HG02623 (cell line): ENCODE measurements around the gene NFE2L2.
"Not testable (repeated sequence)": the region's sequence is repeated elsewhere in the genome, so short reads cannot be mapped to it uniquely, and the experiment has no call there.

Source experiments
- ATAC-seq: cut with Tn5 transposase; IDR thresholded peaks from one replicate; pipeline ENCODE4 v1.9.1; 2021; ENCODE audit warnings: moderate library complexity; ENCODE audit not compliant: unreplicated experiment

NFE2L2 gene

DNA sequence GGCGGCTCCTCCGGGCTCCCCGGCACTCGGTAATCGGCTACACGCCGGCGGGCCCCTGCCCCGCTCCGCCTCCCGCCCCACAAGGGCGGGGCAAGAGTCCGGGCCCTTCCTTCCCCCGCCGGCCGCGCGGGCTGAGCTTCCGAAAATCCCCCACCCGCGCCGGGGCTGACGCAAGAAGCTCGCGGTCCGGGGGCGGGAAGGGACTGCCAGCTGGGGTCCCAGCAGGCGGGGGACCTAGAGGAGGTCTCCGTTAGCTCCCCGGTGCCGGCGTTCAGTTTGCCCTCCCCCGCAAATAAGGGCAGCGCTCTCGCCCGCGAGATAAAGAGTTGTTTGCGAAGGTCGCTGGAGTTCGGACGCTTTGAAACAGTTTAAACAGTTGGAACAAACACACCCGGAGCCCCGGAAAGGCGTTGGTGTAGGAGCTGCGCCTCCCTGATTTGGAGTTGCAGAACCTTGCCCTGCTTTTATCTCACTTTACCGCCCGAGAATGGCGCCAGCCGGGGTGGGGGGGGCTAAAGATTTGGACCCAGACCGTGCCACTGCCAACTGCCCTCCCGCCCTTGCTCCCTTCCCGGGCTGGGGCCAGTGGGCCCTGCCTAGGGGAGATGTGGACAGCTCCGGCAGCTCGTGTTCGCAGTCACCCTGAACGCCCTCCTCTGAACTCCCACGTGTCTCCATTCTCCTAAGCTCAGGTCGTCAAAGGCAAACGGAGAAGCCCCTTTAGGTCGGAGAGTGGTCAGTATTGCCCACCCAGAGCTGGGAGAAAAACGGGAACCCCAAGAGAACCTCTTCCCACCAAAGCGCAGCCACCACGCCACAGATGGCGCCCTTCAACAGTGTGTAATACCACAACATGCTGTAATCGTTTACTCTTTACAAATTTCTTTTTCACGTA is at the start of gene NFE2L2:
Gene NFE2L2, minus strand, starts transcription at position 35 of the 895 bp plus-strand sequence. CDS start 151 bp downstream, outside the sequence.
- peak; percentile 59 for ATAC-seq

- ATAC-seq, result no peak
These were observed 49.7 kb upstream of the NFE2L2 start for GRCh38 chr2:177314194-177314593.

DNA sequence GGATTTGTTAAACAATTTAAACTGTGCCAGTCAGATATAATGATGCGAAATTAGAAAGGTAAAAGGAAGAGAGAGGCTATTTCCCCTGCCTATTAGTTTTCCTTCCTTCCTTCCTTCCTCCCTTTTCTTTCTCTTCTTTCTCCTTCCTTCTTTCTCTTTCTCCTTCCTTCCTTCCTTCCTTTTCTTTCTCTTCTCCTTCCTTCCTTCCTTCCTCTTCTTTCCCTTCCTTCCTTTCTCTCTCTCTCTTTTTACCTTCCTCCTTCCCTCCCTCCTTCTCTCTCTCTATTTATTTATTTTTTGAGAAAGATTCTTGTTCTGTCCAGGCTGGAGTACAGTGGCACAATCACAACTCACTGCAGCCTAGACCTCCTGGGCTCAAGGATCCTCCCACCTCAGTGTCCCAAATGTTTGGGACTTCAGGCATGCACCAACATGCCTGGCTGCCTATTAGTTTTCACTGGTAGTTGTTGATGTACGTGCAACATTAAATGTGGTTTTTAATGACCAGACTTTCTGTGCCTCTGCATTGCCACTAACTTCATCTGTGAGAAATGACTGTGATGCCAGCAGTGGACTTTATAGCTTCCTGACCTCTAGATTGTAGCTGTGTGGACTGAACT is 48.7 kb upstream of the NFE2L2 start:
- ATAC-seq, result no peak

- ATAC-seq, result no peak
These were observed 48.0 kb upstream of the NFE2L2 start for GRCh38 chr2:177312562-177312961.

DNA sequence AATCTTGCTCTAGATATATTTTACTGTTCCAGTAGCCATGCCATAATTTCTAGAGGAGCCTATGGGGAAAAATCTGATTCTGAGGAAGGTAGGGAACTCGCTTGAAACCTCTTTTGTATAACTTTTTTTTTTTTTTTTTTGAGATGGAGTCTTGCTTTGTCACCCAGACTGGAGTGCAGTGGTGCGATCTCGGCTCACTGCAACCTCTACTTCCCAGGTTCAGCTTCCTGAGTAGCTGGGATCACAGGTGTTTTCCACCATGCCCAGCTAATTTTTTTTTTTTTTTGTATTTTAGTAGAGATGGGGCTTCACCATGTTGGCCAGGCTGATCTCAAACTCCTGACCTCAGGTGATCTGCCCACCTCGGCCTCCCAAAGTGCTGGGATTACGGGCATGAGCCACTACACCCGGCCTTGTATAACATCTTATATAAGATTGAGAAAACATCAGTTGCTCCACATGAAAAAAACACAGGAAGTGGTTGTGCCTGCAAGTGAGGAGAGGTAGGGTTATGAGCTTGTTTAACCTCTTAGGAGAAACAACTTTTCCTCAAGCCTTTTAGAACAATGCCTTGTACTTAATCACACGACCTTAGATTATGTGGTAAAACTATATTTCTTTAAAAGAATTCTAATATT is 45.3 kb upstream of the NFE2L2 start:
- not testable (repeated sequence) for ATAC-seq

DNA sequence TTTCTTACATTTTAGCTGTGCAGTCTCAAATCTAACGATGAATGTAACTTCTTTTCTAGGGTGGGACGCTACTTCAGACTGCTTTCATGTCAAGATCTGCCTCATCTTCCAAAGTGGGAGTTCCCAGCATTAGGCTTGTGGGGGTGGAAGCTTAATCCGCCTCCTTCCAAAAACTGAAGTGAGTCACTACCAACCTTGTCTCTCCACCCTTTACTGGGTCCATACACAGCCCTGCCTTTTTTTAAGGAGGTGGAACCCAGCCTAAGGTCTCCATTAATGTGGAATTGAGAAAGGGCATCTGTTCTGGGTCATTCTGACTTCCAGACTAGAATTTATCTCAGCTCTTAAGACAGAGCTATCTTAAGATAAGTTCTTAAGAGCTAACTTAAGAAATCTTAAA is 42.0 kb upstream of the NFE2L2 start:
- ATAC-seq, result no peak

DNA sequence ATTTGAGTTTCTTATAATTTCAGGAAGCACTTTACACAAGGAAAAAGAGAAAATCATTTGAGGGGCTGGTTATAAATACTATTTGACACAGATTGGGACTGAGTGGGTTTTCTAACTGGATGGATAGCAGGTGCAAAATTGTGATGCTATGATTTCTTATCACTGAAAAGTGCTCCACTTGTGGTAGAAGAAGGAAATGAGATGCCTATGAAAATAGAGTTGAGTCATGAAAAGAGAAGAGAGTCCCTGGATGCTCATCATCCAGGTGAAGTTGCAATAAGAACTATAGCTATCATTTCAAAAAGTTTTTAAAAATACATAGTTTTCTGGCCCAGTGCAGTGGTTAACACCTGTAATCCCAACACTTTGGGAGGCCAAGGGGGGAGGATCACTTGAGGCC is 39.4 kb upstream of the NFE2L2 start:
- ATAC-seq, result no peak

DNA sequence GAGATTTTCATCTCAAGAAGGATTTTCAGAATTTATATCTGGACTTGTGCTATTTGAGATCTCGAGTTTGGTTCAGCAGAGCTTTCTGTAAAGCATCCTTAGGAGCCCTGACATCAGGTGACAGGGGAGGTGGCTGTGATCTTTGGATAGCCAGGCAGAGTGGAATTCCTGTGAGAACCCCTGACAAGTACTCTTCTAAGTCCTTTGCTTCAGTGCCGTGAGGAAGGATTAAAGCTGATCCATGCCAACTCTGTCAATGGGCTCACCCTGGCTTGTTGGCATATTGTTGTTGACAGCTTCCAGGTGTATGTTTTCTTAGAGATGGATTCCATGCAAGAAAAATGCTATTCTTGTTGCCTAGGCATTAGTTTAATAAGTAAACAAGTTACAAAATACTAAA is 38.0 kb upstream of the NFE2L2 start:
- ATAC-seq, result no peak

GRCh38 chr2:177298191-177298590 is 33.7 kb upstream of the NFE2L2 start:
- no peak for ATAC-seq

- ATAC-seq, result peak; percentile 50
These were observed 31.5 kb upstream of the NFE2L2 start for GRCh38 chr2:177296040-177296439.

DNA sequence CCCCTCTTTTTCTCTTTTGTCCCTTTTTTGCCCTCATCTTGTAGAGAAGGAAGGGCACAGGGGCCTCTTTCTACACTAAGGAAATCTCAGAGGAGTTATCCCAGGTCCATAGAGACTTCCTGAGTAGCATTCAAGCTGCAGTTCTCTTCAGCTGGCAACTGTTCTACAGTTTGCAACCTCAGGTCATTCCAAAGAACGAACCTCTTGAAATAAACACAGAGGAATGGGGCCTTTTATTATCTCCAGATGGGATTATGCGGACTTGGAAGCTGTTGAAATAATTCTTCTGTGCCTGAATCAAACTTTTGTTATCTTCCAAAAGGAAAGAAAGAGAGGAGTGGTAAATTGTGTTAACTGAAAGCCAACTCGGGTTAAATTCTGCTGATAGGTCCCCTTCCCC is 31.0 kb upstream of the NFE2L2 start:
- ATAC-seq, result no peak

DNA sequence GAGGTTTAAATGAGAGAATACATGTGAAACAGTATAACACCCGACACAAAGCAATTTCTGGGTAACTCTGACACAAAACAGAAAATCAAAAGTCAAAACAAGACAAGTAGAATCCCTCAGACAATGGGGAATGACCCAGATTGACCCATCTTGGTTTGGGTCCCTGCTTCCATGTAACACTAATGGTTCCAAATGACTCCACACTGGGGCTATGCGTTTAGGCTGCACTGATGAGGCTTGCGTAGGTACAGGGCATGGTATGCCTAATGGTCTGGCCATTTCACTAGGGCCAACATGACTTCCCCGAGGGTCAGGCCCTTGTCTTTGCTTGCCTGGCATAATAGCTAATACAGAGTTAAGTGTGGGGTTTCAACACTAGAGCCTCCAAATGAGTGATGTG is 27.2 kb upstream of the NFE2L2 start:
- no peak for ATAC-seq

DNA sequence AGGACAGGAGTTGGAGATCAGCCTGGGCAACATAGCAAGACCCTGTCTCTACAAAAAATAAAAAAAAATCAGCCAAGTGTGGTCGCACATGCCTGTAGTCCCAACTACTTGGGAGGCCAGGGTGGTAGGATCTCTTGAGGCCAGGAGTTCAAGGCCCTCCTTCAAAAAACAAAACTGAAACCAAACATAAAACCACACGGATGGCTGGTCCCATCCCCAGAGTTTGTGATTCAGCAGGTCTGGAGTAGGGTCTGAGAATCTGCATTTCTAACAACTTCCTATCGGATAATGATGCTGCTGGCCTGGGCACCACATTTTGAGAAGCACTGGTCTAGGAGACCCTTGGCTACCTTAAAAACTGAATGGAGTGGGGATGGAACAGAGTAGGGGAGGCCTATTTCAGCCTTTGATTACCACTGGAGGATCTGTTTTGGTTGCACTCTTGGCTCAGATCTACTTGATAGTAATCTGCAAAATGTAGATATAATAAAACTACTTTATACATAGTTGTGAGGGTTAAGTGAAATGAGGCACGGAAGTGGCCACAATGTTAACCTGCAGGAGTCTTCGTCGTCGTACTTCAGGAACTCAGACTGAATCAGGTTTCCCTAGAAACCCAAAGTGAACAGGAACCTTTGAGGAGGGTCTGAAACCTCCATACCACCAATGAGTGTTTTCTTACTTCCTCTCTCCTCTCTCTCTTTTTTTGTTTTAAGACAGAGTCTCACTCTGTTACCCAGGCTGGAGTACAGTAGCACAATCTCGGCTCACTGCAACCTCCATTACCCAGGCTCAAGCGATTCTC is 25.5 kb upstream of the NFE2L2 start:
- ATAC-seq, result peak; percentile 72

GRCh38 chr2:177287814-177288213 is 23.3 kb upstream of the NFE2L2 start:
- ATAC-seq, result no peak

DNA sequence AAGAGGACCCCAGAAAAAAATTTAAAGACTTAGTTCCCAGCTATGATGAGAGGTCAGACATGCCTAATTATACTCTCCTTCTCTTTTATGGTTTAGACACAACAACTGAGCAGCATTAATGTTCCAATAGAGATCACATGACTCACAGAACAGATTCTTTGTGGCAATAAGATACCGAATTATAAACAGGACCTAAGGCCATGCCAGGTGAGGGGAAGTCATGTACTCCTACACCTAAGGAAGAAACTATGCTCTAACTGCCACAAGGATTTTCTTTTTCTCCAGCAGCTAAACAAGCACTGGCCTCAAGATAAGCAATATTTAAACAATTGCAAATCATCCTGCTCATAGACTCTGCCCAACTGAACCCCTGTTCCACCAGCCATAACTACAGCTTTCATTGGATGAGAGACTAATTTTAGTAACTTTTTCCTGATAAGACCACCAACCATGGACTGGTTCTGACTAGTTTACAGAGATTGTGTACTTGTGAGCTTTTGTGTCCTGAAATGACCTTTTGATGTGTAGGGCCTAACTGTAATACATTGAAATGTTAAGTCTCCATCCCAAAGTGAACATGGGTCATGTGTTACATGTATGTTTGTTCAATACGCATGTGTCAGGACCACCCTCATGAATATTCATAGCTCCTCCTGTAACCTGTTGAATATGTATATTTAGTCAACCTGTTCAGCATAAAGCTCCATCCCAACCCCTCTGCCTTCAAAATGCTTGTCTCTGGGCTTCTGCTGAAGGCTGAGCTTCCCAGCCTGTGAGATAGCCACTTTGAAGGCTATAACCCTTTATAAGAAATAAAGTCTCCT is 21.6 kb upstream of the NFE2L2 start:
- no peak for ATAC-seq

- ATAC-seq, result no peak
These were observed 20.0 kb upstream of the NFE2L2 start for GRCh38 chr2:177284531-177284930.

- no peak for ATAC-seq
These were observed 19.4 kb upstream of the NFE2L2 start for GRCh38 chr2:177283906-177284305.

DNA sequence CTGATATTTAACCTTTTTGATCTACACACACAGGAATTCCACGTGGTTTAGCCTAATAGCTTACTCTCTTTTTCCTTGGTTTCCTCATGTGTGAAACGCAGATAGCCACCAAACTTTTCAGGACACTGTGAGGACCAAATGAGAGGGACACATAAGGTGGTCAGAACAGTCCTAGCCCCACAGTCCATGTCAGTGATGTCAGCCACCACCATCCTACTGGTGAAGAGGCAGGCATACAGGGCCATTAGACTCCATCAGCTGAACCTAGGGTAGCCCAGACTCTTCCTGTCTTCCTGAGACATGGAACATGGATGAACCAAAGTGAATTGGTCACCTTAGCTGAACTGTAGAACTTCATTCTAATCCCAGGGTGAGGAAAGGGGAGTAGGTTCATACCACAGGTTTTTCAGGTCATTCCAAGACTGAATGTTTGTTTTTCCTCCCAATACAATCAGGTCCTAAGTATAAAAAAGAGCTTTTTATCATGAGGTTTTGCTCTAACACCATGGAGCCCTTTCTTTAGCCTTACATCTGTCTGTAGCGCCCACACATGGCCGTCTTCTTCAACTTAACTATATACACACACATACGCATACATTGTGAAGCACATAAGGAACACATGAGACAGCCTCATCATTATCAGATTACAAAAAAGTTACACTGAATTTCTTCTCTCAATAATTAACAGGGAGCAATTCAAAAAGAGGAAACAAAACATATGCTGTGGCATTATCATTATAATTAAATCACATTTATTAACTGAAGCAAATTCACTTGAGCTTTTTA is 18.5 kb upstream of the NFE2L2 start:
- ATAC-seq, result no peak

- peak; percentile 28 for ATAC-seq
These were observed 17.7 kb upstream of the NFE2L2 start for GRCh38 chr2:177282181-177282641.
